Neuronal stem cell (in vitro differentiated cells): Measurements from ENCODE around the gene KCNJ5.

Experiments
- DNase-seq: peaks from one replicate; pipeline ENCODE4 v3.0.0-alpha.2; 2013; ENCODE audit warnings: low spot score
- H2AFZ ChIP-seq: one replicate; pipeline ENCODE4 v1.6.1; 2013; ENCODE audit warnings: mild to moderate bottlenecking, low read length, inconsistent platforms
- H2AK5ac ChIP-seq: 2 replicates; pipeline ENCODE4 v1.6.1; 2013; ENCODE audit warnings: low read depth, mild to moderate bottlenecking, inconsistent platforms, low read length, moderate library complexity, mixed read lengths
- H2BK120ac ChIP-seq: 2 replicates; pipeline ENCODE4 v1.6.1; 2013; ENCODE audit warnings: low read depth, mild to moderate bottlenecking, inconsistent platforms, low read length, moderate library complexity, mixed read lengths
- H2BK12ac ChIP-seq: one replicate; pipeline ENCODE4 v1.6.1; 2013; ENCODE audit warnings: low read length, inconsistent platforms
- H2BK15ac ChIP-seq: 2 replicates; pipeline ENCODE4 v1.6.1; 2013; ENCODE audit warnings: mild to moderate bottlenecking, low read length, inconsistent platforms, mixed read lengths
- H2BK5ac ChIP-seq: one replicate; pipeline ENCODE4 v1.6.1; 2013; ENCODE audit warnings: inconsistent platforms, mild to moderate bottlenecking, low read length, moderate library complexity
- H3K14ac ChIP-seq: one replicate; pipeline ENCODE4 v1.6.1; 2013; ENCODE audit warnings: low read length, inconsistent platforms
- H3K18ac ChIP-seq: 2 replicates; pipeline ENCODE4 v1.6.1; 2013; ENCODE audit warnings: low read length, inconsistent platforms
- H3K23ac ChIP-seq: 2 replicates; pipeline ENCODE4 v1.6.1; 2013; ENCODE audit warnings: low read depth, mild to moderate bottlenecking, mixed read lengths, low read length, inconsistent platforms; ENCODE audit not compliant: poor library complexity
- H3K27ac ChIP-seq: replicated peaks from 3 replicates; pipeline ENCODE4 v1.5.1; 2013; ENCODE audit warnings: low read length, inconsistent platforms
- H3K27me3 ChIP-seq, 3 experiments: 2 replicates each; pipeline ENCODE4 v1.6.1; 2013; ENCODE audit warnings: low read length in 3 of 3, mild to moderate bottlenecking in 2 of 3, inconsistent platforms in 1 of 3, low read depth in 1 of 3, mixed read lengths in 1 of 3, moderate library complexity in 1 of 3; ENCODE audit not compliant: control insufficient read depth in 3 of 3, insufficient read depth in 3 of 3
- H3K36me3 ChIP-seq, 2 donors: replicated peaks in 1 of 2; 2 replicates each; pipeline ENCODE4 v1.6.1; 2013; ENCODE audit warnings: low read length in 2 of 2; ENCODE audit not compliant: control insufficient read depth in 2 of 2, insufficient read depth in 2 of 2
- H3K4ac ChIP-seq: 2 replicates; pipeline ENCODE4 v1.6.1; 2013; ENCODE audit warnings: inconsistent platforms, mild to moderate bottlenecking, low read length, moderate library complexity
- H3K4me1 ChIP-seq, 2 donors: 1 replicate in 1 of 2; 2 replicates in 1 of 2; pipeline ENCODE4 v1.6.1; 2013; ENCODE audit warnings: low read length in 2 of 2, low read depth in 1 of 2; ENCODE audit not compliant: control insufficient read depth in 2 of 2, insufficient read depth in 1 of 2
- H3K4me2 ChIP-seq: one replicate; pipeline ENCODE4 v1.6.1; 2013; ENCODE audit warnings: mild to moderate bottlenecking, low read length, inconsistent platforms; ENCODE audit not compliant: insufficient read depth, poor library complexity, severe bottlenecking
- H3K4me3 ChIP-seq, 2 donors: 2 replicates each; pipeline ENCODE4 v1.5.1; 2013; ENCODE audit warnings: low read length in 2 of 2, mild to moderate bottlenecking in 2 of 2, inconsistent platforms in 1 of 2, moderate library complexity in 1 of 2
- H3K79me1 ChIP-seq: one replicate; pipeline ENCODE4 v1.6.1; 2013; ENCODE audit warnings: low read depth, mild to moderate bottlenecking, inconsistent platforms, low read length, moderate library complexity
- H3K9ac ChIP-seq: one replicate; pipeline ENCODE4 v1.6.1; 2013; ENCODE audit warnings: mild to moderate bottlenecking, low read depth, low read length, inconsistent platforms; ENCODE audit not compliant: poor library complexity
- H3K9me3 ChIP-seq, 2 donors: replicated peaks in 1 of 2; 2 replicates each; pipeline versions ENCODE3 to v1.6.1; 2013; ENCODE audit warnings: low read length in 2 of 2, mild to moderate bottlenecking in 2 of 2, inconsistent platforms in 1 of 2, low read depth in 1 of 2, mixed read lengths in 1 of 2, moderate library complexity in 1 of 2; ENCODE audit not compliant: control insufficient read depth in 2 of 2, insufficient read depth in 1 of 2
- H4K8ac ChIP-seq: one replicate; pipeline ENCODE4 v1.6.1; 2013; ENCODE audit warnings: low read depth, mild to moderate bottlenecking, inconsistent platforms, low read length, moderate library complexity
- H4K91ac ChIP-seq: one replicate; pipeline ENCODE4 v1.6.1; 2013; ENCODE audit warnings: low read length, low read depth, mild to moderate bottlenecking, inconsistent platforms; ENCODE audit not compliant: poor library complexity
- WGBS, 2 donors: extraction: QIAGEN DNeasy Blood & Tissue Kit; methylation state at CpG; one replicate each; pipeline ENCODE4 v1.1.7; 2013; ENCODE audit warnings: missing lambda C conversion rate in 2 of 2, mixed read lengths in 1 of 2; ENCODE audit not compliant: insufficient read length in 2 of 2, insufficient replicate concordance in 1 of 2; ENCODE audit errors: extremely low coverage in 2 of 2; 5-methylcytosine and 5-hydroxymethylcytosine counted together

KCNJ5 gene

GRCh38 chr11:128943428-128943976 lies 52.3 kb downstream of the KCNJ5 start:
- Histone ChIP-seq H3K14ac (no peak overlapping the region), H3K9ac (no peak overlapping the region), H3K4me1 (peaks cover 0 to 3% of the 10 kb centered on the region in 2 donors), H3K27me3 (no peaks in the 10 kb centered on the region), H3K4me2 (no peak overlapping the region), H2AFZ (no peak overlapping the region), H3K27ac (no peak overlapping the region), H2AK5ac (no peak overlapping the region), H2BK120ac (no peak overlapping the region), H3K4ac (no peak overlapping the region), H3K36me3 (no peaks in the 10 kb centered on the region), H2BK5ac (no peak overlapping the region), H3K9me3 (no peaks in the 10 kb centered on the region), H4K91ac (no peak overlapping the region), H3K4me3 (no peak overlapping the region), H3K23ac (no peak overlapping the region), H3K79me1 (no peaks in the 10 kb centered on the region), H2BK12ac (no peak overlapping the region), H2BK15ac (no peak overlapping the region), H4K8ac (no peak overlapping the region), H3K18ac (no peak overlapping the region)
- no CpG with 5 or more reads among the region's 16 CpGs for WGBS, 2 donors
- no peak for DNase-seq

- H3K9me3 ChIP-seq: no peaks in the 10 kb centered on the region
- no peak overlapping the region for H2BK5ac ChIP-seq
- no peak overlapping the region for H3K4ac ChIP-seq
- no CpG with 5 or more reads among the region's 2 CpGs for WGBS, 2 donors
- no peak overlapping the region for H3K27ac ChIP-seq
- no peak overlapping the region for H3K4me2 ChIP-seq
- H4K91ac ChIP-seq: no peak overlapping the region
- no peak overlapping the region for H3K23ac ChIP-seq
- DNase-seq: no peak
- no peaks in the 10 kb centered on the region for H3K27me3 ChIP-seq
- no peaks in the 10 kb centered on the region for H3K4me1 ChIP-seq
- H3K79me1 ChIP-seq: no peaks in the 10 kb centered on the region
- H3K18ac ChIP-seq: no peak overlapping the region
- no peak overlapping the region for H2AFZ ChIP-seq
- no peak overlapping the region for H3K9ac ChIP-seq
- H2BK15ac ChIP-seq: no peak overlapping the region
- H3K36me3 ChIP-seq: no peaks in the 10 kb centered on the region
- no peak overlapping the region for H2BK120ac ChIP-seq
- no peak overlapping the region for H2AK5ac ChIP-seq
- no peak overlapping the region for H3K14ac ChIP-seq
- H4K8ac ChIP-seq: no peak overlapping the region
- H3K4me3 ChIP-seq: no peak overlapping the region
- no peak overlapping the region for H2BK12ac ChIP-seq
Observed at GRCh38 chr11:128946648-128947047, 55.5 kb downstream of the KCNJ5 start.

GRCh38 chr11:128947773-128948172 lies 56.6 kb downstream of the KCNJ5 start:
- H3K9me3 ChIP-seq: no peaks in the 10 kb centered on the region
- no peak overlapping the region for H3K4me3 ChIP-seq
- no peak overlapping the region for H2BK15ac ChIP-seq
- H3K27me3 ChIP-seq: no peaks in the 10 kb centered on the region
- no peaks in the 10 kb centered on the region for H3K79me1 ChIP-seq
- no peaks in the 10 kb centered on the region for H3K4me1 ChIP-seq
- no peak overlapping the region for H3K18ac ChIP-seq
- H3K23ac ChIP-seq: no peak overlapping the region
- H3K27ac ChIP-seq: no peak overlapping the region
- no peak overlapping the region for H3K4ac ChIP-seq
- H2BK12ac ChIP-seq: no peak overlapping the region
- no CpG with 5 or more reads among the region's 2 CpGs for WGBS, 2 donors
- no peak overlapping the region for H4K91ac ChIP-seq
- H2AK5ac ChIP-seq: no peak overlapping the region
- no peak overlapping the region for H2BK120ac ChIP-seq
- no peak overlapping the region for H4K8ac ChIP-seq
- H3K4me2 ChIP-seq: no peak overlapping the region
- no peaks in the 10 kb centered on the region for H3K36me3 ChIP-seq
- H3K14ac ChIP-seq: no peak overlapping the region
- DNase-seq: no peak
- H2AFZ ChIP-seq: no peak overlapping the region
- H3K9ac ChIP-seq: no peak overlapping the region
- no peak overlapping the region for H2BK5ac ChIP-seq

GRCh38 chr11:128948583-128948982 lies 57.4 kb downstream of the KCNJ5 start:
- Histone ChIP-seq H3K4ac (no peak overlapping the region), H3K27me3 (no peaks in the 10 kb centered on the region), H3K4me3 (no peak overlapping the region), H2AFZ (no peak overlapping the region), H3K23ac (no peak overlapping the region), H3K27ac (no peak overlapping the region), H3K79me1 (no peaks in the 10 kb centered on the region), H3K4me2 (no peak overlapping the region), H2BK5ac (no peak overlapping the region), H3K9me3 (no peaks in the 10 kb centered on the region), H4K8ac (no peak overlapping the region), H3K14ac (no peak overlapping the region), H2BK15ac (no peak overlapping the region), H2BK12ac (no peak overlapping the region), H2BK120ac (no peak overlapping the region), H3K36me3 (no peaks in the 10 kb centered on the region), H4K91ac (no peak overlapping the region), H2AK5ac (no peak overlapping the region), H3K18ac (no peak overlapping the region), H3K9ac (no peak overlapping the region), H3K4me1 (peaks cover 0 to 2% of the 10 kb centered on the region in 2 donors)
- no CpG with 5 or more reads among the region's 3 CpGs for WGBS, 2 donors
- DNase-seq: no peak
